ENCODE results near the gene DCAF12.
A peak's percentile ranks its signal among the peaks of the same experiment; 100 is the strongest.

DCAF12 gene

DNA sequence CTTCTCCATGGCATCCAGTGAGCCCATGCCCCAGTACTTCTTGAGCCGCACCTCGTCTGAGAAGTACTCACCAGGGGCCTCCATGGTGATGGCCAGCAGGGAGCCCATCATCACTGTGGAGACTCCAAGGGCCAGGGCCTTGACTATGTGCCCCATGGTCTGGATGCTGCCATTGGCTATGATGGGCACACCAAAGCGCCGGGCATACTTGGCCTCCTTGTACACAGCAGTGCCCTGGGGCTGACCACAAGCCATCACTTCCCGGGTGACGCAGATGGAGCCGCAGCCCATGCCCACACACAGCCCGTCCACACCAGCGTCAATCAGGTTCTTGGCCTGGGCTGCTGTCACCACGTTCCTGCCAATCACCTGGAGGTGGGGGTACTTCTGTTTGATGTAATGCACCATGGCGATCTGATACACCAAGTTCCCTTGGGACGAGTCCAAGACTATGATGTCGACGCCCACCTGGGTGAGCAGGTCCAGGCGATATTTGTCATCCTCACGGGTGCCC lies 7.0 kb upstream of the DCAF12 start:
- no peaks in the 10 kb centered on the region for H4K20me1 ChIP-seq
- H3K9me3 ChIP-seq (replicated peaks in 1 of 11): peaks cover 0 to 19% (median 6%) of the 10 kb centered on the region in 11 experiments; a peak in 11 of 22 replicates
- H3K27me3 ChIP-seq: no peaks in the 10 kb centered on the region
- peaks cover 0 to 20% (median 5%) of the 10 kb centered on the region in 10 experiments; a peak in 9 of 20 replicates for H3K4me1 ChIP-seq
- no peaks in the 10 kb centered on the region for H3K36me3 ChIP-seq
- H3K9ac ChIP-seq: no peak overlapping the region
- H3K4me2 ChIP-seq: no peak overlapping the region
- no peak overlapping the region for H3K4me3 ChIP-seq
- no peak overlapping the region for H3K27ac ChIP-seq
- no peak for TF ChIP-seq Cebpa-rat (IDR thresholded peaks at IDR 0.05)

DNA sequence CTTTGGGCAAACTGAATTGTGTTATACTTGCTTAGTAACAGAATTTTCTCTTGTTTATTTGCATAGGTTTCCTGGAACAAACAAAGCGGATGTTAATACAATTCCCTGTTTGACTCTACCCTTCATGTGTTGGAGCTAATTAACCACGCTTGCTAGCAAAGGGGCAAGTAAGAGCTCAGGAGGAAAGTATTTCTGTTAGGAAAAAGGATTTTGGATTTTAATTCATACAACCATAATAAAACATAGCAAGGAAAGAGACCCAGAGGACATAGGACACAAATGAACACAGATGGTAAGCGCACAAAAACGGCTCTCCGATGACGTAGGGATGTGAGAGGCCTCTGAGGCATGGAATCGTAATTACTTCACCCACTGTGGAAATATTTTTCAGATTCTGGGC lies 5.1 kb upstream of the DCAF12 start:
- Histone ChIP-seq H3K27ac (no peak overlapping the region), H3K36me3 (no peaks in the 10 kb centered on the region), H3K27me3 (no peaks in the 10 kb centered on the region), H3K4me1 (peaks cover 8 to 36% (median 20%) of the 10 kb centered on the region in 10 experiments), H4K20me1 (no peaks in the 10 kb centered on the region), H3K4me2 (no peak overlapping the region), H3K9ac (no peak overlapping the region), H3K4me3 (no peak overlapping the region), H3K9me3 (replicated peaks in 1 of 11) (peaks cover 0 to 21% (median 3%) of the 10 kb centered on the region in 11 experiments; a peak in 11 of 22 replicates)
- TF ChIP-seq Cebpa-rat (IDR thresholded peaks at IDR 0.05): no peak

DNA sequence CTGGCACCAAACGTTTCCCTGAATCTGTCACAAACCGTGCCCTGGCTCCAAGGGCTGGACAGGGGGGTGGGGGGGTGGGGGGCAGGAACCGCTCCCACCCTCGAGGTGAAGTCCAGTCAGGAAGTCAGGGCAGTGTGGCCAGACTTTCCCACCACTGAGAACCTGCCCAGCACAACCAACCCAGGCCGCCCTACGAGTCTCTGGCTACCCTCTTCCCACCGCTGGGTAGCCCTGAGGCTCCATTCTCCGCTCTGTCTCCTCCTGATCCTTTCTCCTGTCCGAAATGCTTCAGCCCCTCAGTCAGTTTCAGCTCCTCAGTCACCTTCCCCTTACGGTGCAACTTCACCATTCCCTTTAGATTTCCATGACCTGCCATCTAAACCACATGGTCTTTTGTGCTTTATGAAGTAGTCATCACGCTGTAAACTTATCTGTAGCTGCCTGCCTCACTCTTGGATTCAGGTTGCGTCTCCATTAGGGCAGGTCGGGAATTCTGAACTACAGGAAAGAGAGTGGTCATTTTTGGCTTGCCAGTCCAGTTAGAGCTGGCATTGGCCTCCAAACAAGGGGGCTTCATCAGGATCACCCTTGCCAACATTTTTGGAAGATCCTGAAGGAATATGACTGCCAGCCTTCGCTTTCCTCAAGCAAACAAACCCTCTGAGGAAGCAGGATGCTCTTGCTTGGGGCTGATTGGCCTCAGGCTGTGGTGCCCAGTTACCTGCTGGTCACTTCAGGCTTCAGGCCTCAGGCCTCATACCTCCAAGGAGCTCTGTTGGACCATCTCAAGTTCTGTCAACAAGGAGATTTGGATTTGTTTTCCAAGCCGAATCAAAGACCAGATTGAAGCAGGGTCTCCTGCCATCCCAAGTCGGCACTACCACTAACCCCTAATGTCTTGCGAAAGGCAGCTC lies 794 bp upstream of the DCAF12 start:
- H3K9me3 ChIP-seq (replicated peaks in 1 of 11): peaks cover 0 to 9% (median 0%) of the 10 kb centered on the region in 11 experiments; a peak in 2 of 22 replicates
- H3K9ac ChIP-seq: peak overlapping the region; percentile 89 to 96 (median 92)
- H3K36me3 ChIP-seq: peaks cover 10 to 18% (median 11%) of the 10 kb centered on the region in 11 experiments; a peak in 21 of 22 replicates
- H3K27ac ChIP-seq: peak overlapping the region; percentile 84 to 96 (median 93); a peak in 21 of 22 replicates
- H3K27me3 ChIP-seq: no peaks in the 10 kb centered on the region
- no peak for TF ChIP-seq Cebpa-rat (IDR thresholded peaks at IDR 0.05)
- H3K4me2 ChIP-seq: peak overlapping the region; percentile 77 to 99 (median 95)
- H3K4me1 ChIP-seq: peaks cover 31 to 61% (median 50%) of the 10 kb centered on the region in 10 experiments
- peaks cover 13 to 36% (median 31%) of the 10 kb centered on the region in 11 experiments for H4K20me1 ChIP-seq
- H3K4me3 ChIP-seq: peak overlapping the region; percentile 74 to 98 (median 88)

DNA sequence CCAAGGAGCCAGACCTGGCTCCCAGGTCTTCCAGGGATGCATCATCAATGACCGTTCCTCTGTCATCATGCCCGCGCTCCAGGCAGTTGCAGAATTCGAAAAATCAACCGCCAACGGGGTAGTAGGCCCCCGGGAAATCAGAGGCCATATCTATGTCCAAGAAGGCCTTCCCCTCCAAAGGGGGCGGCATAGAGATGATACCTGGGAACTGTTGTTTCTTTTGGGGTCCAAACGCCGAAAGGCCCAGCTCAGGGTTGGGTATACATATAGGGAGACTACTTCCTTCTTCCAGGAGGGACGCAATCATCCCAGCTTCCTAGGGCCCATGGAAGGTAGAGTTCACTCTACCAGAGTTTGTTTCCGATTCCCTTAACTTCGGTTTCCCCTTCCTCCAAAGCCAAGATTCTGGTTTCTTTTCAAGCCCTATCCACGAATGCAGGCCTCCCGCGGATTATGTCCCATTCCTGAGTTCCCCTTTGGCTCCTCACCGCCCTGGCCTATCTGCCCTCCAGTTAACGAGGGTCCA lies 754 bp downstream of the DCAF12 start:
- Histone ChIP-seq H3K36me3 (peaks cover 25 to 34% (median 26%) of the 10 kb centered on the region in 11 experiments), H4K20me1 (peaks cover 28 to 51% (median 46%) of the 10 kb centered on the region in 11 experiments), H3K27me3 (no peaks in the 10 kb centered on the region; a peak in 1 of 22 replicates), H3K4me1 (peaks cover 46 to 68% (median 59%) of the 10 kb centered on the region in 10 experiments), H3K9ac (peak overlapping the region; percentile 89 to 96 (median 92)), H3K27ac (peak overlapping the region; percentile 84 to 96 (median 93)), H3K9me3 (replicated peaks in 1 of 11) (peaks cover 0 to 9% (median 0%) of the 10 kb centered on the region in 11 experiments; a peak in 2 of 22 replicates), H3K4me3 (peak overlapping the region; percentile 74 to 98 (median 88)), H3K4me2 (peak overlapping the region; percentile 90 to 99 (median 97))
- TF ChIP-seq Cebpa-rat (IDR thresholded peaks at IDR 0.05): no peak

DNA sequence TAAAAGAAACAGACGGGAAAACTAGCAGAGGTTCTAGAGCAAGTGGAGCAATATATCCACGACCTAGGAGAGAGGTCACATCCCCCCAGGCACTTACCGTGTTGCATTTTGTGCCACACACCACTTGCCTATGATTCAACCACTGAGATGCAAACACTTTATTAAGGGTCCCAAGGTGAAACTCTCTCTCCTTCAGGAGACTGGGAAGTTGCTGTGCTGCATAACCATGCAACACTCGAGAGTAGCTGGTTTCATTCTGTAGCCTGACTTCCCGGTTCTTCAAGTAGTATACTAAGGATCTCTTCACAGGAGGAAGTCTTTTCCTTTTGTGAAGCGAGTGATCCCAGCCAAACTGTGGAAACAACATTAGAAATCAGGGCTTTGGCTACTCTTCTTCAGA lies 1.6 kb downstream of the DCAF12 start:
- Histone ChIP-seq H3K36me3 (peaks cover 32 to 42% (median 34%) of the 10 kb centered on the region in 11 experiments), H3K9ac (peak overlapping the region; percentile 89 to 96 (median 92); a peak in 21 of 22 replicates), H4K20me1 (peaks cover 36 to 59% (median 54%) of the 10 kb centered on the region in 11 experiments), H3K27me3 (no peaks in the 10 kb centered on the region; a peak in 1 of 22 replicates), H3K4me1 (peaks cover 49 to 68% (median 57%) of the 10 kb centered on the region in 10 experiments), H3K4me2 (peak overlapping the region; percentile 90 to 99 (median 97)), H3K27ac (peak overlapping the region; percentile 52 to 96 (median 92); a peak in 21 of 22 replicates), H3K9me3 (replicated peaks in 1 of 11) (peaks cover 0 to 9% (median 0%) of the 10 kb centered on the region in 11 experiments; a peak in 2 of 22 replicates), H3K4me3 (peak overlapping the region; percentile 74 to 98 (median 88))
- no peak for TF ChIP-seq Cebpa-rat (IDR thresholded peaks at IDR 0.05)

GRCh38 chr9:34124099-34124498 lies 2.4 kb downstream of the DCAF12 start:
- peaks cover 0 to 9% (median 0%) of the 10 kb centered on the region in 11 experiments; a peak in 2 of 22 replicates for H3K9me3 ChIP-seq (replicated peaks in 1 of 11)
- no peaks in the 10 kb centered on the region; a peak in 1 of 22 replicates for H3K27me3 ChIP-seq
- peaks cover 49 to 68% (median 57%) of the 10 kb centered on the region in 10 experiments for H3K4me1 ChIP-seq
- H3K36me3 ChIP-seq: peaks cover 40 to 50% (median 43%) of the 10 kb centered on the region in 11 experiments
- peak overlapping the region; percentile 89 to 96 (median 92); a peak in 20 of 22 replicates for H3K9ac ChIP-seq
- peaks cover 45 to 66% (median 62%) of the 10 kb centered on the region in 11 experiments for H4K20me1 ChIP-seq
- H3K27ac ChIP-seq: peak overlapping the region; percentile 26 to 96 (median 92); a peak in 21 of 22 replicates
- H3K4me2 ChIP-seq: peak overlapping the region; percentile 90 to 99 (median 97)
- no peak for TF ChIP-seq Cebpa-rat (IDR thresholded peaks at IDR 0.05)
- H3K4me3 ChIP-seq: peak overlapping the region; percentile 74 to 98 (median 88)

GRCh38 chr9:34123682-34124081 lies 2.8 kb downstream of the DCAF12 start:
- H4K20me1 ChIP-seq: peaks cover 49 to 71% (median 65%) of the 10 kb centered on the region in 11 experiments
- TF ChIP-seq Cebpa-rat (IDR thresholded peaks at IDR 0.05): no peak
- H3K27ac ChIP-seq: peak overlapping the region; percentile 26 to 96 (median 92); a peak in 21 of 22 replicates
- peak overlapping the region; percentile 90 to 99 (median 97) for H3K4me2 ChIP-seq
- peak overlapping the region; percentile 41 to 98 (median 88); a peak in 15 of 20 replicates for H3K4me3 ChIP-seq
- peak overlapping the region in 10 of 11 experiments; percentile 89 to 96 (median 92); a peak in 15 of 22 replicates for H3K9ac ChIP-seq
- peaks cover 44 to 54% (median 47%) of the 10 kb centered on the region in 11 experiments for H3K36me3 ChIP-seq
- H3K9me3 ChIP-seq (replicated peaks in 1 of 11): peaks cover 0 to 9% (median 0%) of the 10 kb centered on the region in 11 experiments; a peak in 2 of 22 replicates
- H3K4me1 ChIP-seq: peaks cover 49 to 68% (median 56%) of the 10 kb centered on the region in 10 experiments
- H3K27me3 ChIP-seq: no peaks in the 10 kb centered on the region; a peak in 1 of 22 replicates

GRCh38 chr9:34121996-34122395 lies 4.5 kb downstream of the DCAF12 start:
- Histone ChIP-seq H3K27ac (no peak overlapping the region), H3K36me3 (peaks cover 61 to 71% (median 64%) of the 10 kb centered on the region in 11 experiments), H3K9ac (no peak overlapping the region), H3K4me3 (no peak overlapping the region), H3K4me1 (peaks cover 39 to 51% (median 43%) of the 10 kb centered on the region in 10 experiments), H3K27me3 (no peaks in the 10 kb centered on the region; a peak in 1 of 22 replicates), H4K20me1 (peaks cover 66 to 87% (median 79%) of the 10 kb centered on the region in 11 experiments), H3K9me3 (replicated peaks in 1 of 11) (no peaks in the 10 kb centered on the region), H3K4me2 (peak overlapping the region; percentile 72 to 99 (median 95); a peak in 19 of 22 replicates)
- no peak for TF ChIP-seq Cebpa-rat (IDR thresholded peaks at IDR 0.05)

Measured in BLaER1 treated with 17β-estradiol and CSF1 and Interleukin-3, amounts not matched to agents 10 nM and 100 nM (cell line).